Subcutaneous abdominal adipose tissue (tissue), 5 donors: ENCODE measurements around the gene MTUS2.

ENCODE experiments used
- H3K27ac ChIP-seq: one replicate; pipeline ENCODE4 v1.7.0; 2013; ENCODE audit warnings: low read depth, mild to moderate bottlenecking, inconsistent platforms, low read length, moderate library complexity
- H3K27me3 ChIP-seq, 5 donors: one replicate each; pipeline ENCODE4 v1.7.0; 2013; ENCODE audit warnings: low read length in 5 of 5, inconsistent platforms in 1 of 5; ENCODE audit not compliant: control insufficient read depth in 5 of 5, insufficient read depth in 4 of 5
- H3K36me3 ChIP-seq, 5 donors: one replicate each; pipeline ENCODE4 v1.7.0; 2013; ENCODE audit warnings: low read length in 5 of 5; ENCODE audit not compliant: control insufficient read depth in 5 of 5, insufficient read depth in 5 of 5
- H3K4me1 ChIP-seq, 5 donors: one replicate each; pipeline ENCODE4 v1.7.0; 2013; ENCODE audit warnings: low read length in 5 of 5, mild to moderate bottlenecking in 3 of 5, moderate library complexity in 1 of 5; ENCODE audit not compliant: control insufficient read depth in 5 of 5, insufficient read depth in 5 of 5
- H3K4me3 ChIP-seq, 5 donors: one replicate each; pipeline ENCODE4 v1.7.0; 2013; ENCODE audit warnings: low read length in 5 of 5, low read depth in 1 of 5
- H3K9ac ChIP-seq, 5 donors: one replicate each; pipeline ENCODE4 v1.7.0; 2013; ENCODE audit warnings: low read length in 5 of 5, mild to moderate bottlenecking in 4 of 5, moderate library complexity in 3 of 5
- H3K9me3 ChIP-seq, 5 donors: one replicate each; pipeline ENCODE4 v1.7.0; 2013; ENCODE audit warnings: low read length in 5 of 5; ENCODE audit not compliant: control insufficient read depth in 5 of 5
- donor health status: healthy.
- donor health status: healthy.
- donor health status: healthy.
- donor health status: healthy.
- donor health status: healthy.

Gene MTUS2

GRCh38 chr13:28872427-28873176 lies 52.5 kb downstream of the MTUS2 start:
- Histone ChIP-seq H3K9me3 (peaks cover 7 to 24% (median 17%) of the 10 kb centered on the region in 5 donors), H3K4me1 (no peaks in the 10 kb centered on the region), H3K27me3 (peaks cover 0 to 2% (median 0%) of the 10 kb centered on the region in 5 donors), H3K36me3 (no peaks in the 10 kb centered on the region), H3K9ac (no peak overlapping the region), H3K27ac (no peak overlapping the region), H3K4me3 (no peak overlapping the region)

DNA sequence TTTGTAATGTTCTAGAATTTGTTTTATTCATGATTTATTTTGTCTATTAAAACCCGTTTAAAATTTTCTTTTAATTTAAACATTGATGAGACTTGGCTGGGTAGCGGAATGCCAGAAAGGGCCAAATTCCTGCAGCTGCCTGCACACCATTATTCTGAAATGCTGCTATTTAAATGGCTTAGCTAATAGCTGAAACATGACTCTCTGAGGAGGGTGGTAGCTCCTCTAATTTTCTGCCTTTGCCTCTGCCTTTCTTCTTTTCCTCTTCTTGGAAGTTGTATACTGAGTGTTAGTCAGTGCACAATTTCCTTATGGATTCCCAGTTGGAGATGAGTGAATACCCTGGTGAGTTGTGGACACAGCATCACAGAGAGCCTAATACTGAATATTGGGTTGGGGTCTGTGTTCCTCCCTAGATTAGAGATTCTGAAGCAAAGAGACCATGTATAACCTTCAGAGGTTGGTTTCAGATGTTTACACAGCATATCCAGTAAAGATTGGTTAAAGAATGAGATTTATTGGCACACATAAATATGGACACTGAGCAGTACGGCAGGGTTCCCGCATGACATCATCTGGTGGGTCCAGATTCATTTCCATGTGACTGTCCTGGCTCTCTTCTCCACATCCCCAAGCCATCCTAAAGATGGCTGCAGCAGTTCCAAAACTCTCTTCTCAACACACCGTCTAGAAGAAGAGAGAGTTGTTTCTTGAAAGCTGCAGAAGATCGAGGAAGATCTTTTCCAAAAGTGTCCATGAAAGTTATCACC lies 55.9 kb downstream of the MTUS2 start:
- Histone ChIP-seq H3K4me1 (no peaks in the 10 kb centered on the region), H3K9ac (no peak overlapping the region), H3K4me3 (no peak overlapping the region), H3K36me3 (no peaks in the 10 kb centered on the region), H3K27ac (no peak overlapping the region), H3K9me3 (peaks cover 7 to 24% (median 17%) of the 10 kb centered on the region in 5 donors), H3K27me3 (peaks cover 0 to 2% (median 0%) of the 10 kb centered on the region in 5 donors)

- Histone ChIP-seq H3K27ac (no peak overlapping the region), H3K4me3 (no peak overlapping the region), H3K4me1 (no peaks in the 10 kb centered on the region), H3K9me3 (peaks cover 6 to 16% (median 13%) of the 10 kb centered on the region in 5 donors), H3K27me3 (peaks cover 0 to 2% (median 0%) of the 10 kb centered on the region in 5 donors), H3K9ac (no peak overlapping the region), H3K36me3 (no peaks in the 10 kb centered on the region)
Measured at GRCh38 chr13:28877408-28877807, 57.3 kb downstream of the MTUS2 start.

- Histone ChIP-seq H3K9me3 (peaks cover 0 to 3% (median 2%) of the 10 kb centered on the region in 5 donors), H3K27ac (no peak overlapping the region), H3K36me3 (no peaks in the 10 kb centered on the region), H3K9ac (no peak overlapping the region), H3K27me3 (peaks cover 0 to 5% (median 0%) of the 10 kb centered on the region in 5 donors), H3K4me1 (no peaks in the 10 kb centered on the region), H3K4me3 (no peak overlapping the region)
Measured at GRCh38 chr13:28885181-28885580, 65.0 kb downstream of the MTUS2 start.

- no peak overlapping the region for H3K4me3 ChIP-seq
- H3K27ac ChIP-seq = no peak overlapping the region
- H3K27me3 ChIP-seq = peaks cover 0 to 5% (median 0%) of the 10 kb centered on the region in 5 donors
- H3K9ac ChIP-seq = no peak overlapping the region
- H3K9me3 ChIP-seq = peaks cover 0 to under 1% (median 0%) of the 10 kb centered on the region in 5 donors
- no peaks in the 10 kb centered on the region for H3K4me1 ChIP-seq
- no peaks in the 10 kb centered on the region for H3K36me3 ChIP-seq
Measured at GRCh38 chr13:28889086-28889732, 69.1 kb downstream of the MTUS2 start.

GRCh38 chr13:28890712-28891111 lies 70.6 kb downstream of the MTUS2 start:
- Histone ChIP-seq H3K27me3 (peaks cover 0 to 5% (median 0%) of the 10 kb centered on the region in 5 donors), H3K9ac (no peak overlapping the region), H3K36me3 (no peaks in the 10 kb centered on the region), H3K4me1 (no peaks in the 10 kb centered on the region), H3K4me3 (no peak overlapping the region), H3K9me3 (no peaks in the 10 kb centered on the region), H3K27ac (no peak overlapping the region)

DNA sequence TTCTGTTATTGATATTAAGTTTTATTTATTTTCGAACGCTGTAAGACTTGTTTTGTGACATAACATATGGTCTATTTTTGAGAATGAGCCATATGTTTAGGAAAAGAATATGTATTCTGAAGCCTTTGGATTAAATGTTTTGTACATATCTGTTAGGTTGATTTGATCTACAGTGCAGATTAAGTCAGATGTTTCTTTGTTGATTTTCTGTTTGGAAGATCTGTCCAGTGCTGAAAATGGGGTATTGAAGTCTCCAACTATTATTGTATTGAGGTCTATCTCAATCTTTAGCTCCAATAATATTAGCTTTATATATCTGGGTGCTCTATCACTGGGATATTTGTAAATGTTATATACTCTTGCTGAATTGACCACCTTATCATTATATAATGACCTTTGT lies 97.9 kb downstream of the MTUS2 start:
- no peaks in the 10 kb centered on the region for H3K27me3 ChIP-seq
- no peak overlapping the region for H3K9ac ChIP-seq
- H3K4me3 ChIP-seq = no peak overlapping the region
- no peak overlapping the region for H3K27ac ChIP-seq
- H3K9me3 ChIP-seq = peaks cover 0 to 33% (median 11%) of the 10 kb centered on the region in 5 donors
- no peaks in the 10 kb centered on the region for H3K4me1 ChIP-seq
- no peaks in the 10 kb centered on the region for H3K36me3 ChIP-seq

GRCh38 chr13:28922341-28922740 lies 102.2 kb downstream of the MTUS2 start:
- no peak overlapping the region for H3K9ac ChIP-seq
- no peaks in the 10 kb centered on the region for H3K27me3 ChIP-seq
- H3K9me3 ChIP-seq = peaks cover 2 to 25% (median 14%) of the 10 kb centered on the region in 5 donors
- H3K4me3 ChIP-seq = no peak overlapping the region
- H3K27ac ChIP-seq = no peak overlapping the region
- no peaks in the 10 kb centered on the region for H3K36me3 ChIP-seq
- H3K4me1 ChIP-seq = no peaks in the 10 kb centered on the region

GRCh38 chr13:28935104-28935503 lies 115.0 kb downstream of the MTUS2 start:
- H3K9ac ChIP-seq = no peak overlapping the region
- no peak overlapping the region for H3K4me3 ChIP-seq
- H3K27ac ChIP-seq = no peak overlapping the region
- no peaks in the 10 kb centered on the region for H3K27me3 ChIP-seq
- H3K4me1 ChIP-seq = no peaks in the 10 kb centered on the region
- H3K9me3 ChIP-seq = no peaks in the 10 kb centered on the region
- no peaks in the 10 kb centered on the region for H3K36me3 ChIP-seq

DNA sequence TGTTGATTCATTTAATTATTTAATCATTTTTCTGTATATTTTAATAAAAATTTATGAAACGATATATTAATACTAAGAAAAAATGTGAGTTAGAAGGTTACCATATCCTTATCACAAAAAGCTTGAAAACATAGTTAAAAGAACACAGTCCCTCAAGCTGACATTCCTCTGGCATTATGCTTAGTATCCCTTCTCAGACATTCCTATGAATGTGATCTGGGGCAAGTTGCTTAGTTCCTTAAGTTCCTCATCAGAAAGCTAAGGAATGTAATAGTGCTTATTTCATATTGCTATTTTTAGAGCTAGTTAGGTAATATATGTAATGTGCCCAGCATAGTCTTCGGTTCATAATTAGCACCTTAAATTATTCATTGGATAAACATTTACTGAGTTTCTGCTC lies 122.8 kb downstream of the MTUS2 start:
- H3K4me3 ChIP-seq = no peak overlapping the region
- no peak overlapping the region for H3K27ac ChIP-seq
- H3K9me3 ChIP-seq = no peaks in the 10 kb centered on the region
- H3K36me3 ChIP-seq = no peaks in the 10 kb centered on the region
- no peaks in the 10 kb centered on the region for H3K4me1 ChIP-seq
- H3K9ac ChIP-seq = no peak overlapping the region
- H3K27me3 ChIP-seq = no peaks in the 10 kb centered on the region
